SIG-M5 (cell line): Measurements from ENCODE around the gene CHCHD5.
A peak's percentile ranks its signal among the peaks of the same experiment; 100 is the strongest.
"Not testable (repeated sequence)": the region's sequence is repeated elsewhere in the genome, so short reads cannot be mapped to it uniquely, and the experiment has no call there.

Experiments used
- DNase-seq: peaks from one replicate; lab custom pipeline; 2025; lab: John Stamatoyannopoulos, UW

CHCHD5 gene

GRCh38 chr2:112584134-112584890 is at the start of gene CHCHD5:
Gene CHCHD5, plus strand, starts transcription at chr2:112584609. Its CDS starts 39 bp downstream, at chr2:112584648.
- peak; percentile 94 for DNase-seq

- no peak for DNase-seq
These were observed 49.6 kb upstream of the CHCHD5 start for GRCh38 chr2:112534826-112535225.

GRCh38 chr2:112536665-112537064 is 47.7 kb upstream of the CHCHD5 start:
- DNase-seq: not testable (repeated sequence)

GRCh38 chr2:112539306-112539705 is 45.1 kb upstream of the CHCHD5 start:
- DNase-seq: no peak

GRCh38 chr2:112540906-112541305 is 43.5 kb upstream of the CHCHD5 start:
- DNase-seq: no peak

GRCh38 chr2:112541315-112542122 is 42.9 kb upstream of the CHCHD5 start:
- DNase-seq: peak; percentile 46

- DNase-seq: no peak
These were observed 42.1 kb upstream of the CHCHD5 start, which contains the start of gene POLR1B for GRCh38 chr2:112542123-112542983. Gene POLR1B, plus strand, starts transcription at chr2:112542465. Its CDS starts 30 bp downstream, at chr2:112542495.

- DNase-seq: no peak
These were observed 41.3 kb upstream of the CHCHD5 start for GRCh38 chr2:112542984-112543661.

GRCh38 chr2:112547333-112547732 is 37.1 kb upstream of the CHCHD5 start:
- DNase-seq: no peak

GRCh38 chr2:112548980-112549379 is 35.4 kb upstream of the CHCHD5 start:
- no peak for DNase-seq

- no peak for DNase-seq
These were observed 18.3 kb upstream of the CHCHD5 start for GRCh38 chr2:112566104-112566503.

- DNase-seq: not testable (repeated sequence)
These were observed 17.9 kb upstream of the CHCHD5 start for GRCh38 chr2:112566508-112566907.

GRCh38 chr2:112572005-112572404 is 12.4 kb upstream of the CHCHD5 start:
- DNase-seq: no peak

GRCh38 chr2:112577756-112578155 is 6.7 kb upstream of the CHCHD5 start:
- DNase-seq: no peak

GRCh38 chr2:112579241-112579640 is 5.2 kb upstream of the CHCHD5 start:
- DNase-seq: no peak

- DNase-seq: no peak
These were observed 4.3 kb upstream of the CHCHD5 start for GRCh38 chr2:112580084-112580483.

- DNase-seq: no peak
These were observed 2.1 kb upstream of the CHCHD5 start for GRCh38 chr2:112582314-112582746.

- DNase-seq: peak; percentile 18
These were observed 794 bp upstream of the CHCHD5 start for GRCh38 chr2:112583497-112584133.

GRCh38 chr2:112584891-112585250 is 462 bp downstream of the CHCHD5 start:
- DNase-seq: no peak

- DNase-seq: no peak
These were observed 991 bp downstream of the CHCHD5 start for GRCh38 chr2:112585400-112585799.

GRCh38 chr2:112585873-112586464 is 1.6 kb downstream of the CHCHD5 start:
- no peak for DNase-seq
